Right cardiac atrium (tissue), 5 donors: ENCODE results near the gene GHRHR. TPM values are rescaled to one million over a fixed set of nuclear protein-coding genes. Genes with fewer than 3 reads are reported as not detected.
A peak's percentile ranks its signal among the peaks of the same experiment; 100 is the strongest.

Experiments
- ATAC-seq, 2 donors: fragments of 200-7000 bp; cut with Tn5 transposase; one replicate each; pipeline versions ENCODE4 v1.8.0 to v1.9.1; 2020; ENCODE audit warnings: moderate library complexity in 2 of 2, mild to moderate bottlenecking in 1 of 2
- DNase-seq, 3 donors: peaks; one replicate each; pipeline ENCODE4 v3.0.0-alpha.2; 2020
- H3K27ac ChIP-seq: one replicate; pipeline ENCODE4 v1.5.1; 2013; ENCODE audit warnings: mild to moderate bottlenecking, low read length, control low read depth, moderate library complexity
- H3K27me3 ChIP-seq: one replicate; pipeline ENCODE4 v1.6.1; 2013; ENCODE audit not compliant: control insufficient read depth, insufficient read depth
- H3K4me1 ChIP-seq: one replicate; pipeline ENCODE4 v1.6.1; 2013; ENCODE audit warnings: low read length; ENCODE audit not compliant: control insufficient read depth, insufficient read depth
- H3K4me3 ChIP-seq: one replicate; pipeline ENCODE4 v1.5.1; 2013; ENCODE audit warnings: low read length, control low read depth
- H3K9me3 ChIP-seq: one replicate; pipeline ENCODE4 v1.6.1; 2013; ENCODE audit warnings: low read length; ENCODE audit not compliant: control insufficient read depth
- WGBS: extraction: QIAGEN DNeasy Blood & Tissue Kit; methylation state at CpG from one replicate; pipeline ENCODE4 v1.1.7; 2013; 5-methylcytosine and 5-hydroxymethylcytosine counted together
- intact Hi-C, 4 donors: fragments of 100-400 bp; cut with DNase I; formaldehyde crosslinking; loops; one replicate each; pipeline versions ENCODE4 v1.11.0 to v1.14.0; 2022 to 2023
- polyA plus RNA-seq: library from polyadenylated mRNA; stranded (reverse); fragments of 200-250 nt; gene quantifications from one replicate; pipeline ENCODE4 v1.2.3, GENCODE V29; 2013
- total RNA-seq, 4 donors: library from RNA; stranded (reverse); fragmentation: NEBNext Ultra II Directional; extraction: Animal tissue kit (Norgen Biotek cat#: 25700); gene quantifications; one replicate each; pipeline ENCODE4 v1.2.1, GENCODE V29; 2021
- donor health status: healthy with polysubstance abuse.
- donor health status: DM: no; HTN: yes; CAD: no.
- donor health status: DM: no; HTN: no; CAD: no.
- donor health status: DM: no; HTN: yes; CAD: no; lungs with severe emphysema.
- donor health status: DM: yes; HTN: yes; CAD: no.

Gene GHRHR
- total and polyA plus RNA-seq, 5 donors = not detected

DNA sequence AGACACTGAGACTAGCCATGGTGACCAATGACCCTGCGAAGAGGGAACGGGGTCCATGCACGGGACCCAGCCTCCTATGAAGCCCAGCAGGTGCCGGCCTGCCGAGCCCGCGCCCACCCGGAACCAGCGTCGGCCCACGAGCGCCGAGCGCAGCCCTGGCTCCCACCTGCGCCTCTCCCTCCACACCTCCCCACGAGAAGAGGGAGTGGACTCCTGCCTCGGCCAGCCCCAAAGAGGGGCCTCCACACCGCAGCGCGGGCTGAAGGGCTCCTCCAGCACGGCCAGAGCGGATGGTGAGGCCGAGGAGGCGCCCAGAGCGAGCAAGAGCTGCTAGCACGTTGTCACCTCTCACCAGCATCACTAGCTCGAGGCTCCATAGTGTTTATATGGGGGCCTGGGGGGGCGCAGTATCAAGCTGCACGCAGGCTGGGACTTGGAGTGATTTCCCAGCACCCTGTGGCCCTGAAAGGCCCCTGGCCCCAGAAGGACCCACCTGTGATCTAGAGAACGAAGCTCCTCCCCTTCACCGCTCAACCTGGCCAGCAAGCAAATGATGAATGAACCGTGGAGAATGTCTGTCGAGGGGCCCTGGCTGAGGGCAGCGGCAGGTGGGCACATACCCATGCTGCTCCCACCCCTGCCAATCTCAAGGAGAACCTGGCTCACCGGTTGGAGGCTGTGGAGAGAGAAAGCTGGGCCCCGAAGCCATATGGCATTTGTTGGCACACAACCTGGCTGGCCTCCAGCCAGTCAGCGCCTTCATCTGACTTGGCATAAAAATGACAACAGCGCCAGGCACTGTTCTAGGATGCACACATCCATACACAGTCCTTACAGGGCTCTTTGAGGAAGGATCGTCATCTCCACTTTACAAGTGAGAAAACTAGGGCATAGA lies 30.7 kb downstream of the GHRHR start:
- H3K27me3 ChIP-seq = no peaks in the 10 kb centered on the region
- intact Hi-C loops = no loop called here
- no peaks in the 10 kb centered on the region for H3K9me3 ChIP-seq
- 94% methylated on average over 39 of the region's 39 CpGs for WGBS
- no peak overlapping the region for H3K27ac ChIP-seq
- H3K4me1 ChIP-seq = no peaks in the 10 kb centered on the region
- DNase-seq = no peak
- H3K4me3 ChIP-seq = no peak overlapping the region
- ATAC-seq = no peak

DNA sequence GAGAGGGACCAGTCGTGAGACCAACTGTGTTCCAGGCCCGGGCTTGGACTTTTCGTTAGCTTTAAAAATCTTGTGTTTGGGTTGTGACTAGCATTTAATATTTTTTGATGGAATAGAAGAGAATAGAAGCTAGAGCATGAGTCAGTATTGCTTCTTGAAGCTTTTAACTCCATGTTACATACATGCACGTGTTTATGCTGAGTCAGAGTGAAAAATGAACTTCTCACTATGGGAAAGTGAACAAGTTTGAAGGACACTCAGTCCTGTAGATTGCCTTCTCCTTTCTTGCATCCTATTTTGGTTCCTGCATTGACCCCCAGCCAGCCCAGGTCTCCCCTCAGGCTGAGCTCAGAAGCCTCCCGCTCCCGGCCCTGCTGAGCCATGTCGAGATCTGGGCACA lies 31.8 kb downstream of the GHRHR start:
- WGBS = 91% methylated on average over 7 of the region's 7 CpGs
- no peaks in the 10 kb centered on the region for H3K27me3 ChIP-seq
- ATAC-seq (no peak), DNase-seq (no peak)
- no peak overlapping the region for H3K27ac ChIP-seq
- H3K4me1 ChIP-seq = no peaks in the 10 kb centered on the region
- intact Hi-C loops = no loop called here
- no peak overlapping the region for H3K4me3 ChIP-seq
- H3K9me3 ChIP-seq = no peaks in the 10 kb centered on the region

DNA sequence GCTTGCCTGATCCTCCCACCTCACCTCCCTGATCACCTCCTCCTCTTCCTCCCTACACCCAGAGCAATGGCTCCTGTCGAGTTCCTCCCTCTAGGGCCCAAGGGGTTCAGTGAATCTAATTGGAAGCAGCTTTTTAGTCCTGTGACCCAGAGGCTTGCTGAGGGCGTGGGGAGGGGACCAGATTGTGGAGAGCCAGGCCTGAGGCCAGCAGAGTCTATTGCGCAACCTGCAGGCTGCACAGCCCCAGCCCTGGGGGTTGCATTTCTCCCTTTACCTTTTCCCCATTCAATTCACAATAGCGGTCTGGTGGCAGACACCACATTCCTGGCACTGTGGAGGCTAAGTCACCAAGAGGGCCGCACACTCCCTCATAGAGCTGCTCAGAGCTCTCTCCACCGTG lies 32.5 kb downstream of the GHRHR start:
- Histone ChIP-seq H3K4me3 (no peak overlapping the region), H3K27ac (no peak overlapping the region), H3K9me3 (no peaks in the 10 kb centered on the region), H3K4me1 (no peaks in the 10 kb centered on the region), H3K27me3 (no peaks in the 10 kb centered on the region)
- peak; percentile 62 to 87 (median 84) for DNase-seq
- peak; percentile 56 to 74 for ATAC-seq
- intact Hi-C loops = no loop called here
- WGBS = 72% methylated on average over 6 of the region's 6 CpGs

DNA sequence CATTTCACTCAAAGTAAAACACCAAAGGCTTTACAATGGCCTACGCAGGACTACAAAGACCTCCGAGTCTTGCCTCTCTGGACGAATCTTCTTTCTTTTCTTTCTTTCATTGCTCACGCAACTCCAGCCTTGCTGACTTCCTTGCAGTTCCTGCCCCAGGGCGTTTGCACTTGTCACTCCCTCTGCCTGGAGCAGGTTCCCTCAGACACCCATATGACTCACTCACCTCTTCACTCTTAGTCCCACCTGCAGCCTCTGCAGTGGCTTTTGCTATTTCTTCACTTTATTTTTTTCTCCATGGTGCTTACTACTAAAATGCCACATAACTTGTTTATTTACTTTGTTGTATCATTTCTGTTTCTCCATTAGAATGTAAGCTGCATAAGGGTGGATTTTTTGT lies 33.1 kb downstream of the GHRHR start:
- no peak overlapping the region for H3K27ac ChIP-seq
- H3K4me3 ChIP-seq = no peak overlapping the region
- no peaks in the 10 kb centered on the region for H3K27me3 ChIP-seq
- DNase-seq (no peak), ATAC-seq (no peak)
- no peaks in the 10 kb centered on the region for H3K9me3 ChIP-seq
- WGBS = 87% methylated on average over 5 of the region's 5 CpGs
- no peaks in the 10 kb centered on the region for H3K4me1 ChIP-seq
- intact Hi-C loops = no loop called here

DNA sequence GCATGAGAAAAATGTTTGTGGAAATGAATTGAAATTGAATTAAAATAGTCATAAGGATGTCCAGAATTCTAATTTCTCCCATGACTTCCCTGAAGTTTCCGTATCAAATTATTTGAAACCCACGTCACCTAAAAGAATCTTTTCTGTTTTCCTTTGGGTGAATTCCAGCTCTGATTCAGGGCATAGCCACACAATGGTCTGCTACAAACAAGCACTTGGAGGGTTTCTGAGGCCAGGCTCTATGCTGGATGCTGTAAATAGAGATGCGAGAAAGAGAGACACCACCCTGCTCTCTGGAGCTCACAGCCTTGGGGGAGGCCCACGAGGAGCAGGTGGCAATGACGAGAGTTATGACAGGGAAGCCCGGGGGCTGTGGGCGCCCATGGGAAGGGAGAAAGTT lies 33.6 kb downstream of the GHRHR start:
- no peak overlapping the region for H3K4me3 ChIP-seq
- intact Hi-C loops = no loop called here
- no peaks in the 10 kb centered on the region for H3K4me1 ChIP-seq
- 67% methylated on average over 7 of the region's 7 CpGs for WGBS
- DNase-seq = no peak
- H3K9me3 ChIP-seq = no peaks in the 10 kb centered on the region
- H3K27me3 ChIP-seq = no peaks in the 10 kb centered on the region
- H3K27ac ChIP-seq = no peak overlapping the region
- ATAC-seq = no peak

DNA sequence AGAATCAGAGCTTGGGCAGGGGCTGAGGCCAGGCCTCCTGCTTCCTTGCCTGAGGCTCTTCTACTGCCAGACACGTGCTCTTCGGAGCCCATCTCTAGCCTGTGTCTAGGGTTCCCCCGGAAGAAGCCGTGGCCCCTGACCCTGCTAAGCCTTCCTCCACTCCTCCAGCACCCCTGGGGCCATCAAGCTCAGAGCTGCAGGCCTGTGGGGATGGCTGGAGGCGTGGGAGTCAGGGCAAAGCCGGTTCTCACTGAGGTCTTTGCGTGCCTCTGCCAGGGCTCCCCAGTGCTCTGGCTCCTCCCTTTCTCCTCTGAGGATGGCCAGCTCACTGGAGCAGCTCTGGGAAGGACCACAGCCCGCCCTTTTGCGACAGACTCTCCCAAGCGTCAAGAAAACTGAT lies 34.4 kb downstream of the GHRHR start:
- H3K9me3 ChIP-seq = no peaks in the 10 kb centered on the region
- peak in 1 of 3 donors; percentile 50 for DNase-seq
- H3K27ac ChIP-seq = no peak overlapping the region
- no peaks in the 10 kb centered on the region for H3K4me1 ChIP-seq
- intact Hi-C loops = no loop called here
- 77% methylated on average over 10 of the region's 10 CpGs for WGBS
- H3K4me3 ChIP-seq = no peak overlapping the region
- ATAC-seq = peak in 1 of 2 donors; percentile 42
- no peaks in the 10 kb centered on the region for H3K27me3 ChIP-seq

DNA sequence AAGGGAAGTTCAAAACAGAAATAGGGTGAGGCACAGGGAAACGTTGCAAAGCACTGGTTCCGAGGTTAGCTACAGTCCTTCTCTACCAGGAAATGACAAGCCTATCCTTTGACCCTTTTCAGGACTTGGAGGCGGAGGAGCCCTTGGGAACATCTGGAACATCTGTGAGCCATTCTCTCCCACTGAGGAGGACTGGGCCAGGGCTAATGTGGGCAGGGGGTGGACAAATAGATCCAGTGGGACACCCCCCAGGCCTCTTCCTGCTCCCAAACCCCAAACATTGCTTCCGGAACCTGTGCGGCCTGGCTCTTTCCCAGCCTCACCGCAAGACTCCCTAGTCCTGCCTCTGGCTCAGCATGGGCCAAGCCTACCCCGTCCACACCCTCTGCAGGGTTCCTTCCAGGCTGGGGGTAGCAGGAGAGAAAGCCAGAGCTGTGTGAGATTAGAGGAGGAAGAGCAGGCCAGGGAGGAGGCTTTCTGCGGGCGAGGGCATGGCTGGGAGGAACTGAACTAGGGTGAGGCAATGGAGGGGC lies 36.5 kb downstream of the GHRHR start:
- ATAC-seq (no peak), DNase-seq (no peak)
- Histone ChIP-seq H3K4me3 (no peak overlapping the region), H3K27me3 (no peaks in the 10 kb centered on the region), H3K27ac (no peak overlapping the region), H3K4me1 (no peaks in the 10 kb centered on the region), H3K9me3 (no peaks in the 10 kb centered on the region)
- intact Hi-C loops = no loop called here
- WGBS = 61% methylated on average over 9 of the region's 9 CpGs

DNA sequence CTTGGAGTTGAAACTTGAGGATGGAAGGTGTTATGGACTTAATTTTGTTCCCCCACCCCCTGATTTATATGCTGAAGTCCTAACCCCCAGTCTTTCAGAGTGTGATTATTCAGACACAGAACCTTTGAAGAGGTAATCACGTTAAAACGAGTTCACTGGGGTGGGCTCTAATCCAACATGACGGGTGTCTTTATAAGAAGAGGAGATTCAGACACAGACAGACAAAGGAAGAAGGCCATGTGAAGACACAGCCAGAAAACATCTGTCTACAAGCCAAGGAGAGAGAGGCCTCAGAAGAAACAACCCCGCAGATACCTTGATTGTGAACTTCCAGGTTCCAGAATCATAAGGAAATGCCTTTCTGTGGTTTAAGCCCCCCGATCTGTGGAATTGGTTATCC lies 37.0 kb downstream of the GHRHR start:
- intact Hi-C loops = no loop called here
- 68% methylated on average over 5 of the region's 5 CpGs for WGBS
- no peaks in the 10 kb centered on the region for H3K9me3 ChIP-seq
- no peak for DNase-seq
- H3K4me1 ChIP-seq = no peaks in the 10 kb centered on the region
- ATAC-seq = no peak
- no peaks in the 10 kb centered on the region for H3K27me3 ChIP-seq
- no peak overlapping the region for H3K27ac ChIP-seq
- H3K4me3 ChIP-seq = no peak overlapping the region

DNA sequence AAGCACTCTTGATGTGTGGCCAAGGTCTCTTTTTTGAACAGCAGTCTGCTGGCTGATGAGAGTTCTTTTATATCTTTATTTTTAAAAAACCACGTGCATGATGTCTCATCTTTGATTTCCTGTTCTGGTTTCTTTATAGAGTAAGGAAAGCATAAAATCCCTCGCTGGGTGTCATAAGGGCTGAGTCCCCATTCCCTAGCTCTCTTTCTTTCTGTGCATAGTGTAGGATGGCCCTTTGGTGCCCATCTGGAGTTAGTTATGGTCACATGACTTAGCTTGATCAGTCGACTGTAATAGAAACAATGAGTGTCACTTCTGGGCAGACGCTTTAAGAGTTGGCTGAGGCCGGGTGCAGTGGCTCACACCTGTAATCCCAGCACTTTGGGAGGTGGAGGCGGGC lies 38.5 kb downstream of the GHRHR start:
- intact Hi-C loops = no loop called here

DNA sequence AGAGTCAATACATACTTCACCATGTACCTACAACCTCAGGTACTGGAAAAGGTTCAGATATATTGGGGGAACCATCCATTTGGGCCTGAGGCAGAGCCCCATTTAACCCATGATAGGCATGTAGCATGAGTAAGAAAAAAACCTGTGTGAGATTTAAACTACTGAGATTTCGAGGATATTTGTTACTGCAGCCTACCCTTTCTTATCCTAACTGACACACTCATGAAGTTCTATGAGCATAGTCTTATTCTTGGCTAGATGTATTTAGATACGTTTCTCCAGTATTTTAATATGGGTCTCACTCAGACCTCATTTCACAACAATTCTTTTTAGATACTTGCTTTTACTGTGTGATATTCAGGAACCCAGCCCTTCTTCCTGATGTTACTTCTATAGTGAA lies 39.3 kb downstream of the GHRHR start:
- no peak for ATAC-seq
- H3K27ac ChIP-seq = no peak overlapping the region
- H3K4me3 ChIP-seq = no peak overlapping the region
- no peak for DNase-seq
- no peaks in the 10 kb centered on the region for H3K9me3 ChIP-seq
- no peaks in the 10 kb centered on the region for H3K27me3 ChIP-seq
- H3K4me1 ChIP-seq = no peaks in the 10 kb centered on the region
- 87% methylated on average over 2 of the region's 2 CpGs for WGBS
- intact Hi-C loops = no loop called here

More for the DNA sequence above, 38.5 kb downstream of the GHRHR start:
- H3K4me3 ChIP-seq = no peak overlapping the region
- H3K27ac ChIP-seq = no peak overlapping the region
- H3K4me1 ChIP-seq = no peaks in the 10 kb centered on the region
- WGBS = 70% methylated on average over 6 of the region's 6 CpGs
- no peak for DNase-seq
- no peaks in the 10 kb centered on the region for H3K27me3 ChIP-seq
- ATAC-seq = no peak
- H3K9me3 ChIP-seq = no peaks in the 10 kb centered on the region

DNA sequence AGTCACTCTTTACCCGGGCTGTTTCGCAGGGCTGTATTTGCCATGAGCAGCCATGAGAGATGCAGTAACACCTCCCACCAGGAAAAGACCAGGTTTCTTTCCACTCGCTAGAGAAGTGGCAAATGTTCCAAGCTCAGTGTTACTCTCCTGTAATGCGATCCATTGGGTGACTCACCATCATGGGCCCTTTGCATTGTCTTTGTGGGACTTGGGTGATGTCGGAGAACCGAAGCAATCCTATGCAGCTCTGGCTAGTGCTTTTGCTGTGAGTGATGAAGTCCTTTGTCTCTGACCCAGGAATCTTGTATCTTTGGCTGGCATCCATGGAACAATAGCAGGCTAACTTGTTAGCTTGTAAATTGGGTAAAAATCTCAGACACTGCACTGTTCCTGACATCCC lies 40.0 kb downstream of the GHRHR start:
- Histone ChIP-seq H3K4me3 (no peak overlapping the region), H3K27ac (no peak overlapping the region), H3K27me3 (no peaks in the 10 kb centered on the region), H3K4me1 (no peaks in the 10 kb centered on the region), H3K9me3 (no peaks in the 10 kb centered on the region)
- intact Hi-C loops = no loop called here
- ATAC-seq = no peak
- 90% methylated on average over 6 of the region's 6 CpGs for WGBS
- no peak for DNase-seq
